Mucosa of stomach (tissue), 1 donor: ENCODE measurements around the gene RABIF.

Experiments
- H3K27me3 ChIP-seq: one replicate; pipeline ENCODE4 v1.7.0; 2013; ENCODE audit warnings: mild to moderate bottlenecking, low read length; ENCODE audit not compliant: control insufficient read depth, insufficient read depth
- H3K36me3 ChIP-seq: one replicate; pipeline ENCODE4 v1.7.0; 2013; ENCODE audit warnings: low read length; ENCODE audit not compliant: control insufficient read depth, insufficient read depth
- H3K4me1 ChIP-seq: one replicate; pipeline ENCODE4 v1.7.0; 2013; ENCODE audit warnings: mild to moderate bottlenecking, low read length; ENCODE audit not compliant: control insufficient read depth, insufficient read depth
- H3K4me3 ChIP-seq: one replicate; pipeline ENCODE4 v1.7.0; 2013; ENCODE audit warnings: low read length
- H3K9ac ChIP-seq: one replicate; pipeline ENCODE4 v1.7.0; 2013; ENCODE audit warnings: mild to moderate bottlenecking, low read length, moderate library complexity
- H3K9me3 ChIP-seq: one replicate; pipeline ENCODE4 v1.7.0; 2013; ENCODE audit warnings: mild to moderate bottlenecking, low read length, moderate library complexity; ENCODE audit not compliant: control insufficient read depth
- donor health status: Pancreatic carcinoma.

Gene RABIF

DNA sequence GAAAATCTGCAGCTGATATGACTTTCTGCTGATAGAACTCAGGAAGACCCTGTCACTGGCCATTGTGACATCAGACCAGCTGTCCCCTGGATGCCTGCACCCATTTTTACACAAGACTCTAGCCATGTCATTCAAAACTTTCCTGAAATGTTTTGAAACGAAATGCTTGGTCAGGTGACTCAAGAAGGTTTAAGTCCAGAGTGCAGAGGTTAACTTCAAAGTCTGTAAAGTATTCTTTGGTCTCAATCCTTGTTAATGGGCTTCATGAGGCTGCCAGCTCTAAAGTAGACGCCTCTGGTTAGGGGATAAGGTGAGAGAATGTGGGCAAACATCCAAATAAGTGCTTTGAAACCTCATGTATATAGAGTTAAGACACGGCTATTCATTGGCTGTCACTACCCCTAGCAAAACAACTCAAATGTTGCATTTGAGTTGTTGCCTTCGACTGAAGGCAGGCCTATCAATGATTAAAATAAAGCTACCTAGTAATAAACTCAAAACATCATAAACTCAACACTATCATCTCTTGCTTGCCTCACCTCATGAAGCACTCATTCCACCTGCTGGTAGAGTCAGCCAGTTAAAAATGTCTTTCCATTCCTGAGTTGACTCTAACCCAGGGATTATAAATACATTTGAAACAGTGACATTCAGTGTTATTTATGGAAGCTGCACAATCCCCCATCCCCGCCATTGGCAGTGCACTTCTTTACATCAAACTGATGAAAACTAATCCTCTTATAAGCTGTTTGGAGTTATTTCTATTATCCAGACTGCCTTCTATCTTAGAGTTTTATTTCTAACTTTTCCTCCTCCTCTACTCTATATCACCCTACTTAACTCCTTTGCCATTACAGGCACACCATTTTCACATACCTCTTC, 26.0 kb downstream of the RABIF start:
- H3K9ac ChIP-seq: no peak overlapping the region
- H3K36me3 ChIP-seq: no peaks in the 10 kb centered on the region
- H3K27me3 ChIP-seq: no peaks in the 10 kb centered on the region
- H3K4me1 ChIP-seq: no peaks in the 10 kb centered on the region
- H3K9me3 ChIP-seq: no peaks in the 10 kb centered on the region
- no peak overlapping the region for H3K4me3 ChIP-seq

DNA sequence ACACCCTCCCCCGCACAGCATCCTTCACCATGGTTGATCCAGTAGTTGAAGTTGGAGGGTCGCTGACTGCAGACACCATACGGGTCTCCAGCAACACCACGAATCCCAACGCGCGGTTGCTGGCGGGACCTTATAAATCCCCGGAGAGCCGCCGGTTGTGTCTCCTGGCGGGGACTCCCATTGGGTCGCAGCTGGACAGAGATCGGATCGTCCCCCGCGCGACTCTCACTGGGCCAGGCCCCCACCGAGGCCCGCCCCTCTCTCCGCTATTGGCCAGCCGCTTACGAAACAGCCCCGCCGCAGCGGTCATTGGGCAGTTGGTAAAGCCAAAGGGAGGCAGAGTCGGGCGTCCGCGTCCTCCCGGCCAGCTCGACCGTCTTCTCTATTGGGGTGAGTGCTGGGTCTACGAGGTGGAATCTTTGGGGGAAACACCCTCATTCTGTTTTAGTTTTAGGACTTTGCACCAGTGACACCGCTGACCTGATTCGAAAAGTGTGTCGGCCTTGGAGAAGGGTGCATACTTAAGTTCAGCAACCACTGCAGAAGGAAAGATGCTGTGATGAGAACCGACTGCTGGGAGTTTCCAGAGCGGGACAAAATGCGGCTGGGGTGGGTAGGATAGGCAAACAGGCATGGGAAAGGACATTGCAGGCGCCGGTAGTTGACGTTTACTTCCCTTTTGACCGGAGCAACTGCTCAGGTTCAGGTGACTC, 27.4 kb downstream of the RABIF start:
- H3K9ac ChIP-seq: peak overlapping the region; percentile 48
- peak overlapping the region; percentile 39 for H3K4me3 ChIP-seq
- H3K4me1 ChIP-seq: no peaks in the 10 kb centered on the region

DNA sequence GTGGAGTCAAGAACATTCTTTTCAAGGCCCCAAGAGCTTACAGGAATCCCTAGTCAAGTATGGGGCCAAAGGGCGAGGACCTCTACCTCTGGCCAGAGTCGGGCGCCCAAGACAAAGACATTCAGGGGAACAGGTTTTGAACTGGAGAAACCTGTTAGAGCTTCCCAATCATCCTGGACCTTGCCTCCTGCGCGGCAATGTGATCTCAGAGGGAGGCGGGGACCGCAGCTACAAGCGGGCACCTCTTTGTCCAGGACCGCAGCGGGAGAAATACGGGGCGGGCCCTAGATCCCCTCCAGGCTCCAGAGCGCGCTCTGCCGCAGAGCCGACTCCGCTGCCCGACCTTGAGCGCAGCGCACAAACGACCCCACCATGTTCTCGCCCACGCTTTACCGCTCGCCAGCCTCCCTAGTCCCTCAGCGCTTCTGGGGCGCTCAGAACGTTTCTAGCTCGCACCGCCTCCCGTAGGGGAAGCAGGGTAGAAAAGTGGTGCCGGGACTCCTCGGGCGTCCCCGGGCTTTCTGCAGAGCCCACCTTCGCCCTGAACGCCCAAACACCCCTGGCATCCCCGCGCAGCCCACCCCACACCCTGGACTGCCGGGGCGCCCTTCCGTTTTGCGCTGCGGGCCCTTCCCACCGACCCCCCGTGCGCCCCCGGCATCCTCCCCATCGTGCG, 28.1 kb downstream of the RABIF start:
- Histone ChIP-seq H3K4me1 (no peaks in the 10 kb centered on the region), H3K9ac (peak overlapping the region; percentile 48), H3K36me3 (no peaks in the 10 kb centered on the region), H3K27me3 (no peaks in the 10 kb centered on the region), H3K4me3 (peak overlapping the region; percentile 39), H3K9me3 (no peaks in the 10 kb centered on the region)

More for the DNA sequence above, 27.4 kb downstream of the RABIF start:
- H3K36me3 ChIP-seq: no peaks in the 10 kb centered on the region
- H3K27me3 ChIP-seq: no peaks in the 10 kb centered on the region
- no peaks in the 10 kb centered on the region for H3K9me3 ChIP-seq

DNA sequence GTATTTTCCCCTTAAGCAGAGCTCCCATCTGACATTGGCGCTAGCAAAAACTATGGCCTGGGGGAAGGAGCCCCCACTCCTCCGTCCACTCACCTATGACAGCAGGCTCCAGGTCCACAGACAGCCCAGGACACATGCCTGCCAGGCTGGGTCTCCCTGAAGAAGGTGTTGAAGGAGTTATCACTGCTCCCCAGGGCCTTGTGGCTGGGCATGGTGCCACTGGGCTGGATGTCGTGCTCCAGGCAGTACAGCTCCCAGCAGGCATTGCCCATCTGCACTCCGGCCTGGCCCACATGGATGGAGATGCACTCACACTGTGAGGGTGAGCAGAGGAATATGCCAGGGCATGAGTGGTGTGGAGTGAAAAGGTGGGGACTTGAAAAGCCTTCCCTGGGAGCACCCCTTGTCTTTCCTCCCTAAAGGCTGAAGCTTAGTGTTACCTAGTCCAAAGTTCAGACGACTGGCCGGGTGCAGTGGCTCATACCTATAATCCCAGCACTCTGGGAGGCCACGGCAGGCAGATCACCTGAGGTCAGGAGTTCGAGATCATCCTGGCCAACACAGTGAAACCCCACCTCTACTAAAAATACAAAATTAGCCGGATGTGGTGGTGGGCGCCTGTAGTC, 30.0 kb downstream of the RABIF start:
- Histone ChIP-seq H3K9ac (no peak overlapping the region), H3K36me3 (no peaks in the 10 kb centered on the region), H3K4me1 (no peaks in the 10 kb centered on the region), H3K27me3 (no peaks in the 10 kb centered on the region), H3K9me3 (no peaks in the 10 kb centered on the region), H3K4me3 (no peak overlapping the region)

DNA sequence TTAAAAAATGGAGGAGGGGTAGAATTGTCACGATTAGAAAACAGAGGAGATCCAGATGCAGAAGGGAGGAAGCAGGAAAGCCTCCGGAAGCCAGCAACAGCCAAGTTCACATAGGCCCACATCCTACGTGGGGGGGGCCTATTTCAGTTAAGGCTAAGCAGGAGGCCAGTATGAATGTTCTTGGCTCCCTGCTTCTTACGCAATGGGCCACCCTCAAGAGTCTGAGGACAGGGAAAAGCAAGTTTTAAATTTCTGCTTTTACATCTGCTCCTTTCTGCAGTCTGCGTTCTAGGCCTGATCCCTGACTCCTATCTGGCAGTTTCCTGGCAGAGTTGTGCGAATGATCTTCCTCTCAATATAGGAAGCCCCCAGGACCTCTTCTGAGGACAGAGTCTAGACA, 30.6 kb downstream of the RABIF start:
- Histone ChIP-seq H3K36me3 (no peaks in the 10 kb centered on the region), H3K27me3 (no peaks in the 10 kb centered on the region), H3K4me1 (no peaks in the 10 kb centered on the region), H3K9me3 (no peaks in the 10 kb centered on the region), H3K4me3 (no peak overlapping the region), H3K9ac (no peak overlapping the region)

DNA sequence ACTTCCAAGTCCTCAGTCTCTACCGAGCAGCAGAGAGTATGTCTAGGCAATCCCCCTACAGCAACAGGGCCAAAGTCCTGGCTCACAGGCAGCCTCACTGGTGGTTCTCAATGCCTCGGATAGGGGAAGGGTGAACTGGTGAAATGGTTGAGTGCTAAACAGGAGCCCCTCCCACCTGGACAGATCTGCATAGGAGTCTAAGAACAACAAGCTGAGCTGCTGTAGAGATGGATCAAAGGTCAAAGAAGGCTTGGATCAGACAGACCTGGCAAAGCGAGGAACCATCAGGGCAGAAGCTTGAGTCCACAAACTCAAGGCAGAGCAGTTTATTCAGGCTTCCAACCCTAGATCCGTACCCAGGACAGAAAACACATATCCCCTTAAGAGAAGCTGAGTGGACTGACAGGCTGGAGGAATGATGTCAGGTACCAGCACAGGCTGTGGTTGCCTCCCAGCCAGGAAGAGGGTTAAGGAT, 31.8 kb downstream of the RABIF start:
- H3K27me3 ChIP-seq: no peaks in the 10 kb centered on the region
- no peak overlapping the region for H3K9ac ChIP-seq
- no peaks in the 10 kb centered on the region for H3K36me3 ChIP-seq
- H3K9me3 ChIP-seq: no peaks in the 10 kb centered on the region
- H3K4me3 ChIP-seq: no peak overlapping the region
- no peaks in the 10 kb centered on the region for H3K4me1 ChIP-seq

DNA sequence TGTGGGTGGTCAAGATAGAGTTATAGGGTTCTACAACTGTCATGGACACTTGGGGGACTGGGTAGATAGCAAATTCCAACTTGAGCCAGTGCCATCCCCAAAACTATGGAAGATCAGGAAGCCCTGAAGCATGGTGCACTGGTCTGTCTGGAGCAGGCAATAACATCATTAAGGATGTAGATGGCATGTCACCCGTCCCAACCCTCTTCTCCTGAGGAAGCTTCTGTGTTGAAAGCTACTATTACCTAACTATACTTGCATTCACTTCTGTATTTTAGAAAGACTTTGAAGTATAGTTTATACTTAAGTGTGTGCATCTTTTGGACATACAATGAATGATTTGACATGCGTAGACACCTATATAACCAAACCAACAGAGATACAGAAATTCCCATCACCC, 32.9 kb downstream of the RABIF start:
- no peak overlapping the region for H3K4me3 ChIP-seq
- H3K36me3 ChIP-seq: no peaks in the 10 kb centered on the region
- H3K9ac ChIP-seq: no peak overlapping the region
- H3K27me3 ChIP-seq: no peaks in the 10 kb centered on the region
- H3K9me3 ChIP-seq: no peaks in the 10 kb centered on the region
- no peaks in the 10 kb centered on the region for H3K4me1 ChIP-seq

DNA sequence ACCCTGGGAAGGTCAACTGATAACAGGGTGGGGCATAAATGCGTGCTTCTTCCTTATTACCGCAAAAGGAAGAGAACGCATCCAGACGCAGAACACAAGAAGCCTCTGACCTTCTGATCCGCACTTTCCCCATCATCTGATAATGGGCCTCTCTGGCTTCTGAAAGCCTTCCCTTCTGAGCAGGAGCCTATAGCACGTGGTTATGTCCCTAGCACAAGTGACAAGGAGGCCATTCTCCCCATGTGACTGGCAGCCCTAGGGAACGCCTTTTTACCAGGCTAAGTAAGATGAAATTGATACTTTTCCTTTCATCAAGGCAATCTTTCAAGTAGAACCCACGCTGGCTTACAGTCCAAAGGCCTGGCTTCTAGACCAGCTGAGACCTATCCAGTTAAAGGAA, 34.2 kb downstream of the RABIF start:
- Histone ChIP-seq H3K9ac (no peak overlapping the region), H3K4me3 (no peak overlapping the region), H3K27me3 (no peaks in the 10 kb centered on the region), H3K36me3 (no peaks in the 10 kb centered on the region), H3K9me3 (no peaks in the 10 kb centered on the region), H3K4me1 (no peaks in the 10 kb centered on the region)

DNA sequence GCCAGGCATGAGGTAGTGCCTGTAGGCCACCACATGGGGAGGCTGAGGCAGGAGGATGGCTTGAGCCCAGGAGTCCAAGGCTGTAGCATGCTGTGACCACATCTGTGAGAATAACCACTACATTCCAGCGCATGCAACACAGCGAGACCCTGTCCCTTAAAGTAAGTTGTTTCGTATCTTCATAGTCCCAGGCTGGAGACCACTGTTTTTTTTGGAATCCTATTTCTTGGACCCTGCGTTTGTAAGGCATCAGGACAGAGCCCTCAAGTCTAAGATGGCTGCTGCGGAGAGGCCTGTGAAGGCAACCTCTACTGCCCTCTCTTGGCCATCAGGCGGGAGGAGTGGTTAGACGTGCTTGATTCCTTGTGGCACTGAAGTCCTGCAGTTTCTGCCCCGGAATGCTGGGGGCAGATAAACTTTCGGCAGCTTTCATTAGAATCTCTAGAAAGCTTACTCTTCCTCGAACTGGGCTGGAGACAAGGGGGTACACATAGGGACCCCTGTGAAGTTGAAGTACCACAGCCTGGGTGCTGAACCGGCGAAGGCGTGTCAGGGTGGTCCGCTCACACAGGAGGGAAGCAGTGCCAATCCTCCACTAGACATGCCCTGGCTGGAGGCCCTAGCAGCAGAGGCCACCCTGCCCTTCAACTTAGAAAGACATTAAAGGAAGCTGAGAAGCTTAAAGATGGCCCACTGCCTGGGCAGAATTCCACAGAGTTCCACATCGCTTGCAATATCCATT, 36.6 kb downstream of the RABIF start:
- Histone ChIP-seq H3K36me3 (no peaks in the 10 kb centered on the region), H3K4me3 (no peak overlapping the region), H3K27me3 (no peaks in the 10 kb centered on the region), H3K9ac (no peak overlapping the region), H3K9me3 (no peaks in the 10 kb centered on the region), H3K4me1 (no peaks in the 10 kb centered on the region)

DNA sequence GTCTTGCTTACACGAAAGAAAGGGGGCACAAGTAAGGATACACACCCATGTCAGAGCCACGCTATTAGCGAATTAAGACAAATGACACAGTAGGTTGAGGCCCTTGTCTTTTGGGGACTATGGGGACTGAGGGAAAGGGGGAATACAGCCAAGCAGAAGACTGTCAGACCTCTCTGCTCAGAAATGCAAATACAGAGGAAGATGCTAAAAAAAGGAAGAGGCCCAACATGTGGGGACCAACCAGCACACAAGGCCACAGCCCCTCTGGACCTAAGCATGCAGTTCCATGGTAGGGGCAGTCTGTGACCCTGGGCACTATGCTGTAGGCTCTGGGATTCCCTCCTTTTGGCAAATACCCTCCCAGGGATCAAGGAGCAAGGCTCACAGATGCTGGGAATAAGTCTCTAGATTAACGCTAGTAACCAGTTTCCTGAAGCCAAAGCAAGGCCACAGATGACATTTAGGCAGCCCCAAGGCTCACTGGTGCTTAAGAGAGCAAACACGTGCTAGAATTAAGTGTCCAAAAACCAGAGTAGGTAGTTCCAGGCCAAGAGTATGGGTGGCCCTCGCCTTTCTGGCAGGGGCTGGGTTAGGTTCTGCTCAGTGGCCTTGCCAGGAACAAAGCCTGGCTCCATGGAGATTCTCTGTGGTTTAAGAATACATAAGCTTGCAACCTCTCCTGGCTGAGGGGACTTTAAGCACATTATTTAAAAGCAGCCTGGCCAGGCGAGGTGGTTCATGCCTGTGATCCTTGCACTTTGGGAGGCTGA, 38.2 kb downstream of the RABIF start:
- H3K9me3 ChIP-seq: no peaks in the 10 kb centered on the region
- H3K4me1 ChIP-seq: no peaks in the 10 kb centered on the region
- H3K9ac ChIP-seq: no peak overlapping the region
- H3K27me3 ChIP-seq: no peaks in the 10 kb centered on the region
- no peak overlapping the region for H3K4me3 ChIP-seq
- no peaks in the 10 kb centered on the region for H3K36me3 ChIP-seq

DNA sequence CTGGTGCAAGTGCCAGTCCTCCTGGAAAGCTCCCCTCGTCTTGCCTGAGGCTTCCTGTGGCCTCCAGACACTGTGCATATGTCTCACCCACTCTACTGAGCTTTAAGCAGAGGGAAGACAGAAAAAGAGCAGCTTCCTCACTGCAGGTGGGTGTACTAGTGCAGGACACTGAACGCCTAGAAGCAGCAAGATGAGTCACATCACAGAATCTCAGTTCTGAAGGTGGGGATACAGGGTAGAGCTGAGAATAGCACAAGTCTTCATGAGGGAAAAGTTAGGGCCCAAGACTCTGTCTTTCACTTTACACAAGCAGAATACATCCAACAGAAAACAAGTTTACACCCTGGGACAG, 40.8 kb downstream of the RABIF start:
- Histone ChIP-seq H3K36me3 (no peaks in the 10 kb centered on the region), H3K27me3 (no peaks in the 10 kb centered on the region), H3K9me3 (no peaks in the 10 kb centered on the region), H3K9ac (no peak overlapping the region), H3K4me3 (no peak overlapping the region), H3K4me1 (no peaks in the 10 kb centered on the region)
